ENCODE measurements around the gene AUTS2. TPM values are rescaled to one million over a fixed set of nuclear protein-coding genes. Genes with fewer than 3 reads are reported as not detected.

AUTS2 gene
- total and polyA plus RNA-seq, 2 of the 8 experiments (the other 6 are each of a cell fraction or from before 2014, with no cell fraction given), result 25.9 to 101 TPM

DNA sequence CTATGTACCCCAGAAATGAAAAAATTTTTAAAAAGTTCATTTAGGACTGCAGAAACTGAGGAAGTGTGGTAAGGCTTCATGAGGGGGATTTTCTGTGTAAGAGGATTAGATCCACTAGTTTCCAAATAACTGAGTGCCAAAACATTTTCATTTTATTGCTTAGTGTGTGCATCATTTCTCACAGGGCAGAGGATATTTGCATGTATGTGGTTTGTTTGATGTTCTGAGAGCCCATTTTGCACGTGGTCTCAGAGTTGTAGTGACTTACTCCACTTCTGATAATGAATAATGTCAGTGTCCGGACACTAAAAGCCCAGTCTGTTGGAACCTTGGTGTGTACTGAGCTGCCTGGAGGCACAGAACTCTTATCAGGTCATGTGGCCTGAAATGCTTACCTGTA is 299.9 kb downstream of the AUTS2 start:
- no peak overlapping the region for H3K23ac ChIP-seq (ENCODE audit: insufficient read length)
- H3K79me2 ChIP-seq (ENCODE audit: control insufficient read depth in 1 of 2, insufficient read depth in 2 of 2, low read length in 2 of 2), result no peaks in the 10 kb centered on the region
- ChIA-PET POLR2A (ENCODE audit: partially characterized antibody) (no interaction called here), CTCF (ENCODE audit: partially characterized antibody) (no interaction called here)
- H3K36me3 ChIP-seq (ENCODE audit: control insufficient read depth in 2 of 4, insufficient read depth in 4 of 4, low read length in 3 of 4), result no peaks in the 10 kb centered on the region
- 86% methylated on average over 2 of the region's 2 CpGs; no CpG with 5 or more reads in 1 of the 2 experiments for WGBS, 2 experiments (ENCODE audit: extremely low coverage in 1 of 2, insufficient coverage in 1 of 2, insufficient read length in 1 of 2, insufficient replicate concordance in 2 of 2, low coverage in 1 of 2, low lambda C conversion rate in 2 of 2, missing lambda C conversion rate in 1 of 2)
- H2BK5ac ChIP-seq (ENCODE audit: low read depth, low read length), result no peak overlapping the region
- H3K27ac ChIP-seq (ENCODE audit: low read depth, low read length), result no peak overlapping the region
- DNase-seq (ENCODE audit: low read depth in 1 of 2, low spot score in 2 of 2) (no peak), FAIRE-seq (no peak)
- H3K79me1 ChIP-seq (ENCODE audit: low read depth, low read length), result no peaks in the 10 kb centered on the region
- TF ChIP-seq SIN3A (conservative IDR thresholded peaks at IDR 0.05 in 1 of 2, IDR thresholded peaks at IDR 0.05 in 1 of 2; ENCODE audit: low read depth in 1 of 2, low read length in 2 of 2), result no peak
- TF ChIP-seq CBX8 (IDR thresholded peaks at IDR 0.05; ENCODE audit: borderline replicate concordance, low read depth, low read length), result no peak
- TF ChIP-seq RAD21 (IDR thresholded peaks at IDR 0.05 in 1 of 2, conservative IDR thresholded peaks at IDR 0.05 in 1 of 2; ENCODE audit: low read depth in 2 of 2, low read length in 2 of 2), result no peak
- TF ChIP-seq CBX5 (IDR thresholded peaks at IDR 0.05; ENCODE audit: low read depth, low read length), result no peak
- no peak overlapping the region for H4K8ac ChIP-seq (ENCODE audit: extremely low read depth, insufficient read depth, low read length)
- H4K5ac ChIP-seq (ENCODE audit: insufficient read length, low read depth, low read length), result no peak overlapping the region
- no peaks in the 10 kb centered on the region for H3K9me3 ChIP-seq (ENCODE audit: insufficient read depth in 2 of 2, low read depth in 1 of 2, low read length in 1 of 2)
- no peak overlapping the region for H3K4me2 ChIP-seq (ENCODE audit: insufficient read depth in 1 of 2, low read depth in 2 of 2, low read length in 2 of 2)
- H3K9ac ChIP-seq (replicated peaks in 1 of 4; ENCODE audit: extremely low read depth in 1 of 4, low read depth in 3 of 4, low read length in 3 of 4), result no peak overlapping the region
- no peak overlapping the region for H3K4ac ChIP-seq (replicated peaks; ENCODE audit: insufficient read length, low read depth, low read length)
- H3K18ac ChIP-seq (ENCODE audit: extremely low read depth, low read length), result no peak overlapping the region
- no peaks in the 10 kb centered on the region for H3K27me3 ChIP-seq (replicated peaks in 1 of 4; ENCODE audit: control insufficient read depth in 3 of 4, extremely low read depth in 1 of 4, insufficient read depth in 3 of 4, low read length in 3 of 4)
- no peak overlapping the region for H2BK15ac ChIP-seq (ENCODE audit: low read length)
- no peak overlapping the region for H2AK5ac ChIP-seq (ENCODE audit: low read depth, low read length)
- H3K56ac ChIP-seq (replicated peaks; ENCODE audit: insufficient read length, low read depth, low read length), result no peak overlapping the region
- no peaks in the 10 kb centered on the region for H4K20me1 ChIP-seq (replicated peaks in 1 of 2; ENCODE audit: control insufficient read depth in 1 of 2, insufficient read depth in 2 of 2, low read length in 2 of 2)
- no peak overlapping the region for H2BK120ac ChIP-seq (replicated peaks; ENCODE audit: low read depth, low read length)
- no peak overlapping the region for H2BK12ac ChIP-seq (ENCODE audit: low read depth, low read length)
- no peak overlapping the region for H2BK20ac ChIP-seq (ENCODE audit: low read length)
- peaks cover 0 to 6% (median 0%) of the 10 kb centered on the region in 4 experiments; a peak in 2 of 7 replicates for H3K4me1 ChIP-seq (replicated peaks in 1 of 4; ENCODE audit: control insufficient read depth in 3 of 4, insufficient read depth in 4 of 4, low read length in 3 of 4)
- no peak overlapping the region for H3K4me3 ChIP-seq (ENCODE audit: extremely low read depth in 1 of 4, insufficient read depth in 2 of 4, low read depth in 3 of 4, low read length in 4 of 4)
- H3K23me2 ChIP-seq (ENCODE audit: low read depth, low read length), result no peaks in the 10 kb centered on the region
- no peak overlapping the region for H3K14ac ChIP-seq (ENCODE audit: insufficient read length)
- H2AFZ ChIP-seq (ENCODE audit: low read length), result no peak overlapping the region
- no peak overlapping the region for H4K91ac ChIP-seq (replicated peaks; ENCODE audit: insufficient read length, low read length)
